GM23338 (cell line): ENCODE results near the gene GSTM2. TPM values are rescaled to one million over a fixed set of nuclear protein-coding genes. Genes with fewer than 3 reads are reported as not detected.
"Not testable (repeated sequence)": the region's sequence is repeated elsewhere in the genome, so short reads cannot be mapped to it uniquely, and the experiment has no call there.

Experiments
- ATAC-seq: fragments of 200-7000 bp; cut with Tn5 transposase; 3 replicates; pipeline ENCODE4 v1.9.1; 2020
- DNase-seq: peaks from one replicate; pipeline ENCODE4 v3.0.0-alpha.2; 2015; ENCODE audit warnings: low spot score
- H2AFZ ChIP-seq: fragments of 200-600 bp; sonication (generic); 2 replicates; pipeline ENCODE4 v1.8.0; 2016; ENCODE audit warnings: antibody characterized with exemption, mild to moderate bottlenecking, moderate library complexity
- H3F3A ChIP-seq: fragments of 200-600 bp; sonication (generic); replicated peaks from 2 replicates; pipeline ENCODE4 v1.8.0; 2017; ENCODE audit warnings: antibody characterized with exemption, mixed run types, low read depth
- H3K27ac ChIP-seq: fragments of 200-600 bp; sonication (generic); 2 replicates; pipeline ENCODE4 v1.6.1; 2016; ENCODE audit warnings: low read depth
- H3K27me3 ChIP-seq: fragments of 200-600 bp; sonication (generic); 2 replicates; pipeline ENCODE4 v1.8.0; 2016; ENCODE audit warnings: mild to moderate bottlenecking, mixed run types, moderate library complexity; ENCODE audit not compliant: insufficient read depth
- H3K36me3 ChIP-seq: fragments of 200-600 bp; sonication (generic); 2 replicates; pipeline ENCODE4 v1.8.0; 2016; ENCODE audit warnings: mild to moderate bottlenecking; ENCODE audit not compliant: insufficient read depth
- H3K4me1 ChIP-seq: fragments of 200-600 bp; sonication (generic); 2 replicates; pipeline ENCODE4 v1.8.0; 2016; ENCODE audit warnings: mild to moderate bottlenecking, moderate library complexity; ENCODE audit not compliant: insufficient read depth
- H3K4me2 ChIP-seq: fragments of 200-600 bp; sonication (generic); 2 replicates; pipeline ENCODE4 v1.7.1; 2017; ENCODE audit warnings: mixed run types
- H3K4me3 ChIP-seq: fragments of 200-600 bp; sonication (generic); 2 replicates; pipeline ENCODE4 v1.6.1; 2016; ENCODE audit warnings: mixed run types
- H3K79me2 ChIP-seq: fragments of 200-600 bp; sonication (generic); replicated peaks from 2 replicates; pipeline ENCODE4 v1.8.0; 2017; ENCODE audit warnings: mild to moderate bottlenecking; ENCODE audit not compliant: insufficient read depth
- H3K9me2 ChIP-seq: fragments of 200-600 bp; sonication (generic); 2 replicates; pipeline ENCODE4 v1.8.0; 2017; ENCODE audit not compliant: insufficient read depth
- H4K20me1 ChIP-seq: fragments of 200-600 bp; sonication (generic); replicated peaks from 2 replicates; pipeline ENCODE4 v1.8.0; 2017; ENCODE audit warnings: mild to moderate bottlenecking; ENCODE audit not compliant: insufficient read depth
- H3K27ac Mint-ChIP-seq: 2 replicates; pipeline ENCODE4 v1.8.0; 2020; ENCODE audit warnings: inconsistent platforms, mild to moderate bottlenecking, moderate library complexity, mixed read lengths
- H3K27me3 Mint-ChIP-seq: 3 replicates; pipeline ENCODE4 v1.8.0; 2022; ENCODE audit warnings: low read depth, mild to moderate bottlenecking, moderate library complexity, mixed read lengths, inconsistent platforms; ENCODE audit not compliant: insufficient read depth, poor library complexity
- H3K36me3 Mint-ChIP-seq: 3 replicates; pipeline ENCODE4 v1.8.0; 2021; ENCODE audit warnings: low read depth, mild to moderate bottlenecking, inconsistent platforms, moderate library complexity, mixed read lengths
- H3K4me1 Mint-ChIP-seq: 3 replicates; pipeline ENCODE4 v1.8.0; 2020; ENCODE audit warnings: mild to moderate bottlenecking, inconsistent platforms, mixed read lengths
- H3K4me3 Mint-ChIP-seq: 3 replicates; pipeline ENCODE4 v1.8.0; 2021; ENCODE audit warnings: moderate library complexity, mild to moderate bottlenecking, inconsistent platforms, mixed read lengths
- H3K9me3 Mint-ChIP-seq: 3 replicates; pipeline ENCODE4 v1.8.0; 2020; ENCODE audit warnings: moderate library complexity, mild to moderate bottlenecking, inconsistent platforms, mixed read lengths
- EZH2 ChIP-seq: fragments of 200-600 bp; sonication (generic); IDR thresholded peaks from one replicate; pipeline ENCODE4 v1.8.0; 2017; ENCODE audit warnings: antibody characterized with exemption, mild to moderate bottlenecking, low read depth; ENCODE audit not compliant: unreplicated experiment
- EZH2phosphoT487 ChIP-seq: fragments of 200-600 bp; sonication (generic); IDR thresholded peaks from one replicate; pipeline ENCODE4 v1.8.1; 2018; ENCODE audit warnings: antibody characterized with exemption; ENCODE audit not compliant: unreplicated experiment
- NANOG ChIP-seq: IDR thresholded peaks from 2 replicates; pipeline ENCODE4 v1.6.1; 2016; ENCODE audit warnings: antibody characterized with exemption, borderline replicate concordance
- POLR2AphosphoS5 ChIP-seq: IDR thresholded peaks from 2 replicates; pipeline ENCODE4 v1.6.1; 2016; ENCODE audit warnings: antibody characterized with exemption, low read depth
- STAT1 ChIP-seq: IDR thresholded peaks from one replicate; pipeline ENCODE4 v1.6.1; 2016; ENCODE audit warnings: antibody characterized with exemption; ENCODE audit not compliant: unreplicated experiment
- ZNF114 ChIP-seq: fragments of 250-450 bp; sonication (Bioruptor Pico); IDR thresholded peaks from 2 replicates; pipeline ENCODE4 v1.5.0; 2020; ENCODE audit warnings: mild to moderate bottlenecking, moderate library complexity
- ZNF331 ChIP-seq: fragments of 250-450 bp; sonication (Bioruptor Pico); IDR thresholded peaks from 2 replicates; pipeline ENCODE4 v1.5.0; 2020; ENCODE audit warnings: low read depth, mild to moderate bottlenecking, moderate library complexity
- polyA plus RNA-seq: library from polyadenylated mRNA; unstranded; fragments of >200 nt; fragmentation: Nextera tagmentation; extraction: Ambion mirVana; gene quantifications from 2 replicates; pipeline ENCODE4 v1.2.1, GENCODE V29; 2016
- total RNA-seq: library from RNA; depleted of rRNA; stranded (reverse); fragments of >200 nt; shearing (Covaris generic); gene quantifications from 2 replicates; pipeline ENCODE4 v1.2.3, GENCODE V29; 2014
- TF ChIP-seq, protein P1 (sequence below): fragments of 250-450 bp; sonication (Bioruptor Pico); IDR thresholded peaks from 2 replicates; pipeline ENCODE4 v1.5.0; 2020; ENCODE audit warnings: mild to moderate bottlenecking, moderate library complexity
- TF ChIP-seq, protein P2 (sequence below): IDR thresholded peaks from 2 replicates; pipeline ENCODE4 v1.6.1; 2016; ENCODE audit warnings: antibody characterized with exemption
- TF ChIP-seq, protein P3 (sequence below), 2 experiments: fragments of 200-600 bp in 1 of 2; sonication (generic) in 1 of 2; conservative IDR thresholded peaks; 2 replicates each; pipeline versions ENCODE4 v1.5.1 to v1.6.1; 2016 to 2017; ENCODE audit warnings: antibody characterized with exemption in 2 of 2, low read depth in 2 of 2, mild to moderate bottlenecking in 2 of 2, moderate library complexity in 1 of 2
- TF ChIP-seq, protein P4 (sequence below): IDR thresholded peaks from one replicate; pipeline ENCODE4 v1.6.1; 2018; ENCODE audit warnings: antibody characterized with exemption; ENCODE audit not compliant: unreplicated experiment

The GSTM2 gene
- total and polyA plus RNA-seq, 2 experiments from 2014 or later: 8.9 to 16.0 TPM

DNA sequence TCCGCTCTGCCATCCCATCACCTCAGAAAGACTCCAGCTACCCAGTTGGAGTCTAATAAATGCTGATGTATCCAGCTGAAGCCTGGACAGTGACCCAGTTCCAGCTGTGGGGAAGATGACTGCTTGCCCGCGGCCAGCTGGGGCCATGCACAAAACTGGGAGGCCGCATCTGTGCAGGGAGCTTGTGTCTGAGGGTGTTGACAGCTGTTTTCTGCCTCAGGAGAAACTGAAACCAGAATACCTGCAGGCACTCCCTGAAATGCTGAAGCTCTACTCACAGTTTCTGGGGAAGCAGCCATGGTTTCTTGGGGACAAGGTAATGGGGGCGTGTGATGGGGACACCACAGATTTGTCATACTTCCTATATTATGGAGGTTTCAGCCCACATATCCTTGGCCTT lies 3.2 kb downstream of the GSTM2 start:
- H3K27me3 ChIP-seq: no peaks in the 10 kb centered on the region
- H3K4me2 ChIP-seq: no peak overlapping the region
- Mint-ChIP-seq H3K27me3 (peaks cover 2% of the 10 kb centered on the region), H3K4me1 (peaks cover 9% of the 10 kb centered on the region; the same call in 2 of the 3 replicates), H3K4me3 (no peak overlapping the region), H3K36me3 (no peaks in the 10 kb centered on the region), H3K9me3 (no peaks in the 10 kb centered on the region), H3K27ac (no peak overlapping the region)
- H3K4me3 ChIP-seq: no peak overlapping the region
- no peak overlapping the region for H3K27ac ChIP-seq
- H2AFZ ChIP-seq: no peak overlapping the region
- peaks cover 8% of the 10 kb centered on the region; the same call in 1 of the 2 replicates for H3K4me1 ChIP-seq
- no peak for ATAC-seq
- no peaks in the 10 kb centered on the region for H3F3A ChIP-seq
- no peaks in the 10 kb centered on the region for H4K20me1 ChIP-seq
- TF ChIP-seq NANOG (no peak), STAT1 (no peak), EZH2phosphoT487 (no peak), EZH2 (no peak), ZNF114 (CRISPR knock-in tag) (no peak), POLR2AphosphoS5 (no peak), ZNF331 (CRISPR knock-in tag) (no peak)
- TF ChIP-seq, protein P1, sequence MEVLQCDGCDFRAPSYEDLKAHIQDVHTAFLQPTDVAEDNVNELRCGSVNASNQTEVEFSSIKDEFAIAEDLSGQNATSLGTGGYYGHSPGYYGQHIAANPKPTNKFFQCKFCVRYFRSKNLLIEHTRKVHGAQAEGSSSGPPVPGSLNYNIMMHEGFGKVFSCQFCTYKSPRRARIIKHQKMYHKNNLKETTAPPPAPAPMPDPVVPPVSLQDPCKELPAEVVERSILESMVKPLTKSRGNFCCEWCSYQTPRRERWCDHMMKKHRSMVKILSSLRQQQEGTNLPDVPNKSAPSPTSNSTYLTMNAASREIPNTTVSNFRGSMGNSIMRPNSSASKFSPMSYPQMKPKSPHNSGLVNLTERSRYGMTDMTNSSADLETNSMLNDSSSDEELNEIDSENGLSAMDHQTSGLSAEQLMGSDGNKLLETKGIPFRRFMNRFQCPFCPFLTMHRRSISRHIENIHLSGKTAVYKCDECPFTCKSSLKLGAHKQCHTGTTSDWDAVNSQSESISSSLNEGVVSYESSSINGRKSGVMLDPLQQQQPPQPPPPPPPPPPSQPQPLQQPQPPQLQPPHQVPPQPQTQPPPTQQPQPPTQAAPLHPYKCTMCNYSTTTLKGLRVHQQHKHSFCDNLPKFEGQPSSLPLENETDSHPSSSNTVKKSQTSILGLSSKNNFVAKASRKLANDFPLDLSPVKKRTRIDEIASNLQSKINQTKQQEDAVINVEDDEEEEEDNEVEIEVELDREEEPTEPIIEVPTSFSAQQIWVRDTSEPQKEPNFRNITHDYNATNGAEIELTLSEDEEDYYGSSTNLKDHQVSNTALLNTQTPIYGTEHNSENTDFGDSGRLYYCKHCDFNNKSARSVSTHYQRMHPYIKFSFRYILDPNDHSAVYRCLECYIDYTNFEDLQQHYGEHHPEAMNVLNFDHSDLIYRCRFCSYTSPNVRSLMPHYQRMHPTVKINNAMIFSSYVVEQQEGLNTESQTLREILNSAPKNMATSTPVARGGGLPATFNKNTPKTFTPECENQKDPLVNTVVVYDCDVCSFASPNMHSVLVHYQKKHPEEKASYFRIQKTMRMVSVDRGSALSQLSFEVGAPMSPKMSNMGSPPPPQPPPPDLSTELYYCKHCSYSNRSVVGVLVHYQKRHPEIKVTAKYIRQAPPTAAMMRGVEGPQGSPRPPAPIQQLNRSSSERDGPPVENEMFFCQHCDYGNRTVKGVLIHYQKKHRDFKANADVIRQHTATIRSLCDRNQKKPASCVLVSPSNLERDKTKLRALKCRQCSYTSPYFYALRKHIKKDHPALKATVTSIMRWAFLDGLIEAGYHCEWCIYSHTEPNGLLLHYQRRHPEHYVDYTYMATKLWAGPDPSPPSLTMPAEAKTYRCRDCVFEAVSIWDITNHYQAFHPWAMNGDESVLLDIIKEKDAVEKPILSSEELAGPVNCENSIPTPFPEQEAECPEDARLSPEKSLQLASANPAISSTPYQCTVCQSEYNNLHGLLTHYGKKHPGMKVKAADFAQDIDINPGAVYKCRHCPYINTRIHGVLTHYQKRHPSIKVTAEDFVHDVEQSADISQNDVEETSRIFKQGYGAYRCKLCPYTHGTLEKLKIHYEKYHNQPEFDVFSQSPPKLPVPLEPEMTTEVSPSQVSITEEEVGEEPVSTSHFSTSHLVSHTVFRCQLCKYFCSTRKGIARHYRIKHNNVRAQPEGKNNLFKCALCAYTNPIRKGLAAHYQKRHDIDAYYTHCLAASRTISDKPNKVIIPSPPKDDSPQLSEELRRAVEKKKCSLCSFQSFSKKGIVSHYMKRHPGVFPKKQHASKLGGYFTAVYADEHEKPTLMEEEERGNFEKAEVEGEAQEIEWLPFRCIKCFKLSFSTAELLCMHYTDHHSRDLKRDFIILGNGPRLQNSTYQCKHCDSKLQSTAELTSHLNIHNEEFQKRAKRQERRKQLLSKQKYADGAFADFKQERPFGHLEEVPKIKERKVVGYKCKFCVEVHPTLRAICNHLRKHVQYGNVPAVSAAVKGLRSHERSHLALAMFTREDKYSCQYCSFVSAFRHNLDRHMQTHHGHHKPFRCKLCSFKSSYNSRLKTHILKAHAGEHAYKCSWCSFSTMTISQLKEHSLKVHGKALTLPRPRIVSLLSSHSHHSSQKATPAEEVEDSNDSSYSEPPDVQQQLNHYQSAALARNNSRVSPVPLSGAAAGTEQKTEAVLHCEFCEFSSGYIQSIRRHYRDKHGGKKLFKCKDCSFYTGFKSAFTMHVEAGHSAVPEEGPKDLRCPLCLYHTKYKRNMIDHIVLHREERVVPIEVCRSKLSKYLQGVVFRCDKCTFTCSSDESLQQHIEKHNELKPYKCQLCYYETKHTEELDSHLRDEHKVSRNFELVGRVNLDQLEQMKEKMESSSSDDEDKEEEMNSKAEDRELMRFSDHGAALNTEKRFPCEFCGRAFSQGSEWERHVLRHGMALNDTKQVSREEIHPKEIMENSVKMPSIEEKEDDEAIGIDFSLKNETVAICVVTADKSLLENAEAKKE: no peak
- TF ChIP-seq, protein P2, sequence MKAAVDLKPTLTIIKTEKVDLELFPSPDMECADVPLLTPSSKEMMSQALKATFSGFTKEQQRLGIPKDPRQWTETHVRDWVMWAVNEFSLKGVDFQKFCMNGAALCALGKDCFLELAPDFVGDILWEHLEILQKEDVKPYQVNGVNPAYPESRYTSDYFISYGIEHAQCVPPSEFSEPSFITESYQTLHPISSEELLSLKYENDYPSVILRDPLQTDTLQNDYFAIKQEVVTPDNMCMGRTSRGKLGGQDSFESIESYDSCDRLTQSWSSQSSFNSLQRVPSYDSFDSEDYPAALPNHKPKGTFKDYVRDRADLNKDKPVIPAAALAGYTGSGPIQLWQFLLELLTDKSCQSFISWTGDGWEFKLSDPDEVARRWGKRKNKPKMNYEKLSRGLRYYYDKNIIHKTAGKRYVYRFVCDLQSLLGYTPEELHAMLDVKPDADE: no peak
- TF ChIP-seq, protein P3, sequence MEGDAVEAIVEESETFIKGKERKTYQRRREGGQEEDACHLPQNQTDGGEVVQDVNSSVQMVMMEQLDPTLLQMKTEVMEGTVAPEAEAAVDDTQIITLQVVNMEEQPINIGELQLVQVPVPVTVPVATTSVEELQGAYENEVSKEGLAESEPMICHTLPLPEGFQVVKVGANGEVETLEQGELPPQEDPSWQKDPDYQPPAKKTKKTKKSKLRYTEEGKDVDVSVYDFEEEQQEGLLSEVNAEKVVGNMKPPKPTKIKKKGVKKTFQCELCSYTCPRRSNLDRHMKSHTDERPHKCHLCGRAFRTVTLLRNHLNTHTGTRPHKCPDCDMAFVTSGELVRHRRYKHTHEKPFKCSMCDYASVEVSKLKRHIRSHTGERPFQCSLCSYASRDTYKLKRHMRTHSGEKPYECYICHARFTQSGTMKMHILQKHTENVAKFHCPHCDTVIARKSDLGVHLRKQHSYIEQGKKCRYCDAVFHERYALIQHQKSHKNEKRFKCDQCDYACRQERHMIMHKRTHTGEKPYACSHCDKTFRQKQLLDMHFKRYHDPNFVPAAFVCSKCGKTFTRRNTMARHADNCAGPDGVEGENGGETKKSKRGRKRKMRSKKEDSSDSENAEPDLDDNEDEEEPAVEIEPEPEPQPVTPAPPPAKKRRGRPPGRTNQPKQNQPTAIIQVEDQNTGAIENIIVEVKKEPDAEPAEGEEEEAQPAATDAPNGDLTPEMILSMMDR (conservative IDR thresholded peaks at IDR 0.05; ENCODE audit: low read depth in 2 of 2): no peak
- TF ChIP-seq, protein P4, sequence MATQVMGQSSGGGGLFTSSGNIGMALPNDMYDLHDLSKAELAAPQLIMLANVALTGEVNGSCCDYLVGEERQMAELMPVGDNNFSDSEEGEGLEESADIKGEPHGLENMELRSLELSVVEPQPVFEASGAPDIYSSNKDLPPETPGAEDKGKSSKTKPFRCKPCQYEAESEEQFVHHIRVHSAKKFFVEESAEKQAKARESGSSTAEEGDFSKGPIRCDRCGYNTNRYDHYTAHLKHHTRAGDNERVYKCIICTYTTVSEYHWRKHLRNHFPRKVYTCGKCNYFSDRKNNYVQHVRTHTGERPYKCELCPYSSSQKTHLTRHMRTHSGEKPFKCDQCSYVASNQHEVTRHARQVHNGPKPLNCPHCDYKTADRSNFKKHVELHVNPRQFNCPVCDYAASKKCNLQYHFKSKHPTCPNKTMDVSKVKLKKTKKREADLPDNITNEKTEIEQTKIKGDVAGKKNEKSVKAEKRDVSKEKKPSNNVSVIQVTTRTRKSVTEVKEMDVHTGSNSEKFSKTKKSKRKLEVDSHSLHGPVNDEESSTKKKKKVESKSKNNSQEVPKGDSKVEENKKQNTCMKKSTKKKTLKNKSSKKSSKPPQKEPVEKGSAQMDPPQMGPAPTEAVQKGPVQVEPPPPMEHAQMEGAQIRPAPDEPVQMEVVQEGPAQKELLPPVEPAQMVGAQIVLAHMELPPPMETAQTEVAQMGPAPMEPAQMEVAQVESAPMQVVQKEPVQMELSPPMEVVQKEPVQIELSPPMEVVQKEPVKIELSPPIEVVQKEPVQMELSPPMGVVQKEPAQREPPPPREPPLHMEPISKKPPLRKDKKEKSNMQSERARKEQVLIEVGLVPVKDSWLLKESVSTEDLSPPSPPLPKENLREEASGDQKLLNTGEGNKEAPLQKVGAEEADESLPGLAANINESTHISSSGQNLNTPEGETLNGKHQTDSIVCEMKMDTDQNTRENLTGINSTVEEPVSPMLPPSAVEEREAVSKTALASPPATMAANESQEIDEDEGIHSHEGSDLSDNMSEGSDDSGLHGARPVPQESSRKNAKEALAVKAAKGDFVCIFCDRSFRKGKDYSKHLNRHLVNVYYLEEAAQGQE: no peak
- no peak for DNase-seq
- H3K36me3 ChIP-seq: no peaks in the 10 kb centered on the region
- no peaks in the 10 kb centered on the region for H3K9me2 ChIP-seq
- H3K79me2 ChIP-seq: no peaks in the 10 kb centered on the region

DNA sequence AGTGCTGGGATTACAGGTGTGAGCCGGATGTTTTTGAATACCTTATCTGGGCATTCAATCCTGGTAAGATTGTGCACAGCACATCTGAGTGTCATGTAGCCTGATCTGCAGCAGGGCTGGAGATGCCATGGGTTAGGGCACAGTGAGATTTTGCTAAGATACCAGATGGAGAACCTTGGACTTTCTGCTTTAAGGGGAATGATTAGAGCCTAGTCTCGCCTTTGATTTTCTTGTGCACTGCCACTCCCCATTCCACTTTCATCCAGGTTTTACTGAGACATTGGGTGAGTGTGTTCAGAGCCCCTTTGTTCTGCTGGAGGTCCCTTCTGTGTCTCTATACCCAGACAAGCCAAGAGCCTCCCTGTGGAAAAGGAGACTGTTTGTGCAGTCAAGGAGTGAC lies 6.0 kb downstream of the GSTM2 start:
- H3K27me3 ChIP-seq, H3K9me2 ChIP-seq, H3K4me1 Mint-ChIP-seq, H3K36me3 ChIP-seq, H3K4me3 Mint-ChIP-seq, H3K27ac Mint-ChIP-seq, H3K36me3 Mint-ChIP-seq, H3F3A ChIP-seq, ATAC-seq, H3K4me3 ChIP-seq, H3K27me3 Mint-ChIP-seq, H3K4me1 ChIP-seq, DNase-seq, H3K27ac ChIP-seq, H2AFZ ChIP-seq, H3K9me3 Mint-ChIP-seq, H3K79me2 ChIP-seq, H3K4me2 ChIP-seq, H4K20me1 ChIP-seq: not testable (repeated sequence)
